Naive thymus-derived CD4-positive, alpha-beta T cell (primary cell): Measurements from ENCODE around the gene TSFM. TPM values are rescaled to one million over a fixed set of nuclear protein-coding genes. Genes with fewer than 3 reads are reported as not detected.
A peak's percentile ranks its signal among the peaks of the same experiment; 100 is the strongest.

Source experiments
- ATAC-seq: fragments of 150-1000 bp; cut with Tn5 transposase; 2 replicates; pipeline ENCODE4 v1.10.0; 2021; ENCODE audit warnings: mild to moderate bottlenecking, moderate library complexity
- CTCF ChIA-PET: fragments of 350-600 bp; sonication (Branson Sonifier 250); formaldehyde crosslinking; loops from one replicate; lab custom pipeline; 2021; ENCODE audit warnings: antibody characterized with exemption; lab: Charles Lee
- POLR2A ChIA-PET: fragments of 350-600 bp; sonication (Branson Sonifier 250); formaldehyde crosslinking; loops from one replicate; lab custom pipeline; 2021; ENCODE audit warnings: antibody characterized with exemption, inconsistent platforms; lab: Charles Lee
- DNase-seq, 9 donors: peaks; one replicate each; pipeline versions ENCODE4 v3.0.0 to v3.0.0-alpha.2; 2020 to 2022; ENCODE audit warnings: mixed read lengths in 1 of 9
- H3K27ac ChIP-seq: one replicate; pipeline ENCODE4 v1.7.0; 2013; ENCODE audit warnings: mild to moderate bottlenecking, low read depth, low read length, moderate library complexity
- H3K27me3 ChIP-seq, 2 donors: one replicate each; pipeline ENCODE4 v1.7.0; 2013; ENCODE audit warnings: low read length in 2 of 2, mild to moderate bottlenecking in 2 of 2, moderate library complexity in 2 of 2; ENCODE audit not compliant: control insufficient read depth in 2 of 2, insufficient read depth in 2 of 2
- H3K36me3 ChIP-seq, 3 experiments: 1 replicate in 2 of 3; 2 replicates in 1 of 3; pipeline ENCODE4 v1.7.0; 2013; ENCODE audit warnings: low read length in 3 of 3, mild to moderate bottlenecking in 3 of 3, moderate library complexity in 1 of 3; ENCODE audit not compliant: insufficient read depth in 3 of 3, control insufficient read depth in 2 of 3
- H3K4me1 ChIP-seq, 2 donors: one replicate each; pipeline ENCODE4 v1.7.0; 2013; ENCODE audit warnings: low read length in 2 of 2, mild to moderate bottlenecking in 2 of 2, moderate library complexity in 1 of 2; ENCODE audit not compliant: control insufficient read depth in 2 of 2, insufficient read depth in 2 of 2
- H3K4me3 ChIP-seq: 2 replicates; pipeline ENCODE4 v1.7.0; 2013; ENCODE audit warnings: mild to moderate bottlenecking, low read length
- H3K9me3 ChIP-seq, 3 experiments: 1 replicate in 2 of 3; 2 replicates in 1 of 3; pipeline ENCODE4 v1.7.0; 2013; ENCODE audit warnings: low read length in 3 of 3; ENCODE audit not compliant: control insufficient read depth in 2 of 3
- H3K27ac Mint-ChIP-seq, 9 donors: one replicate each; pipeline ENCODE4 v1.8.0; 2020 to 2022; ENCODE audit warnings: mixed read lengths in 9 of 9, mild to moderate bottlenecking in 8 of 9, moderate library complexity in 5 of 9, inconsistent platforms in 2 of 9
- H3K27me3 Mint-ChIP-seq, 5 donors: one replicate each; pipeline ENCODE4 v1.8.0; 2021 to 2022; ENCODE audit warnings: mixed read lengths in 5 of 5, mild to moderate bottlenecking in 1 of 5
- H3K36me3 Mint-ChIP-seq, 5 donors: one replicate each; pipeline ENCODE4 v1.8.0; 2020 to 2022; ENCODE audit warnings: mixed read lengths in 5 of 5, mild to moderate bottlenecking in 3 of 5, inconsistent platforms in 1 of 5
- H3K4me1 Mint-ChIP-seq, 7 donors: one replicate each; pipeline ENCODE4 v1.8.0; 2020 to 2022; ENCODE audit warnings: mixed read lengths in 7 of 7, mild to moderate bottlenecking in 3 of 7, inconsistent platforms in 1 of 7
- H3K4me3 Mint-ChIP-seq, 10 donors: one replicate each; pipeline ENCODE4 v1.8.0; 2020 to 2022; ENCODE audit warnings: mild to moderate bottlenecking in 10 of 10, mixed read lengths in 10 of 10, moderate library complexity in 6 of 10, inconsistent platforms in 2 of 10
- H3K9me3 Mint-ChIP-seq, 11 donors: one replicate each; pipeline ENCODE4 v1.8.0; 2020 to 2022; ENCODE audit warnings: mixed read lengths in 11 of 11, mild to moderate bottlenecking in 4 of 11, inconsistent platforms in 1 of 11, moderate library complexity in 1 of 11
- intact Hi-C, 2 donors: fragments of 100-400 bp; cut with micrococcal nuclease; formaldehyde crosslinking; loops; one replicate each; pipeline ENCODE4 v1.15.1; 2023
- polyA plus RNA-seq, 2 donors: library from polyadenylated mRNA; unstranded; fragments of 300-500 nt; fragmentation: Illumina TruSeq; gene quantifications; one replicate each; pipeline ENCODE4 v1.2.3, GENCODE V29; 2021
- total RNA-seq, 6 experiments: library from RNA in 5 of 6; stranded (reverse) in 5 of 6; gene quantifications; 1 replicate in 5 of 6; 2 replicates in 1 of 6; pipeline ENCODE4 v1.2.3 and lab custom pipeline; 2021 to 2026

Gene TSFM
- total and polyA plus RNA-seq, 7 experiments from 2014 or later: 17.8 to 34.9 (median 24.7) TPM

GRCh38 chr12:57797933-57798332 lies 15.3 kb downstream of the TSFM start:
- no peak overlapping the region for H3K4me3 Mint-ChIP-seq
- H3K36me3 Mint-ChIP-seq: peaks cover 5 to 43% (median 18%) of the 10 kb centered on the region in 5 donors
- no peaks in the 10 kb centered on the region for H3K27me3 Mint-ChIP-seq
- H3K9me3 ChIP-seq: no peaks in the 10 kb centered on the region
- ChIA-PET POLR2A (interaction anchor here (0.6 to 1.3 kb wide), 3 partner anchors 11 to 45 kb away, joined by 4 to 5 read pairs (median 4); no protein-coding TSS in a partner anchor), CTCF (no interaction called here)
- peak overlapping the region in 1 of 9 donors; percentile 52 for H3K27ac Mint-ChIP-seq
- ATAC-seq (no peak), DNase-seq (no peak)
- no peak overlapping the region for H3K4me3 ChIP-seq
- peaks cover 10 to 77% (median 19%) of the 10 kb centered on the region in 3 experiments for H3K36me3 ChIP-seq
- H3K27me3 ChIP-seq: no peaks in the 10 kb centered on the region
- peaks cover 0 to 15% (median 0%) of the 10 kb centered on the region in 7 donors for H3K4me1 Mint-ChIP-seq
- no peaks in the 10 kb centered on the region for H3K9me3 Mint-ChIP-seq
- no peak overlapping the region for H3K27ac ChIP-seq
- intact Hi-C loops: no loop called here
- H3K4me1 ChIP-seq: no peaks in the 10 kb centered on the region

GRCh38 chr12:57800965-57801364 lies 18.4 kb downstream of the TSFM start:
- H3K27me3 Mint-ChIP-seq: no peaks in the 10 kb centered on the region
- no peaks in the 10 kb centered on the region for H3K27me3 ChIP-seq
- DNase-seq (no peak), ATAC-seq (no peak)
- H3K4me1 Mint-ChIP-seq: peaks cover 0 to 6% (median 0%) of the 10 kb centered on the region in 7 donors
- H3K4me3 Mint-ChIP-seq: no peak overlapping the region
- no peaks in the 10 kb centered on the region for H3K9me3 Mint-ChIP-seq
- H3K36me3 Mint-ChIP-seq: peaks cover 5 to 35% (median 10%) of the 10 kb centered on the region in 5 donors
- intact Hi-C loops: no loop called here
- H3K4me1 ChIP-seq: no peaks in the 10 kb centered on the region
- H3K9me3 ChIP-seq: no peaks in the 10 kb centered on the region
- H3K27ac Mint-ChIP-seq: peak overlapping the region in 1 of 9 donors; percentile 45
- ChIA-PET CTCF (interaction anchor here (1.0 to 3.9 kb wide), 2 partner anchors 35 to 103 kb away, joined by 3 to 53 read pairs; no protein-coding TSS in a partner anchor), POLR2A (no interaction called here)
- peaks cover 3 to 53% (median 9%) of the 10 kb centered on the region in 3 experiments for H3K36me3 ChIP-seq
- H3K27ac ChIP-seq: no peak overlapping the region
- no peak overlapping the region for H3K4me3 ChIP-seq

DNA sequence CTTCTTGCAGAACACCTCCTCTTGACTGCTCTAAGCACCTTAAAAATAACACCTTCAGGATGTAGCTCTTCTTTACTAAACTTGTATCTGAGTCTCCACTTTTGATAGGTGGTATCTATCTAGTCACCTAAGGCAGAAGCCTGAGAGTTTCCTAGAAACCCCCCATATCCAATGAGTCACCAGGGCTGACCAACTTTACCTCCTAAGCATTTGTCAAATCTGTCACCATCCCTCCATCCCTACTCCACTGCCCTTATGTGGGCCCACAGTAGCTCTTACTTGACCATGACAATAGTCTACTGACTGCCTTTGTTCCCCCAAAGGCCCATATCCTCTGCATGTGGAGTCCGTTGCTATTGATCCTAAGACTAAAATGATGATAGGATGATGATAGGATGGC lies 20.0 kb downstream of the TSFM start:
- Mint-ChIP-seq H3K27me3 (no peaks in the 10 kb centered on the region), H3K36me3 (peaks cover 5 to 34% (median 6%) of the 10 kb centered on the region in 5 donors), H3K27ac (no peak overlapping the region), H3K9me3 (no peaks in the 10 kb centered on the region), H3K4me3 (no peak overlapping the region), H3K4me1 (peaks cover 0 to 7% (median 0%) of the 10 kb centered on the region in 7 donors)
- CTCF ChIA-PET: interaction anchor here (0.6 to 3.9 kb wide), 16 partner anchors 9 to 220 kb away, joined by 3 to 53 read pairs (median 5); no protein-coding TSS in a partner anchor
- peaks cover 0 to 49% (median 9%) of the 10 kb centered on the region in 3 experiments for H3K36me3 ChIP-seq
- no peaks in the 10 kb centered on the region for H3K4me1 ChIP-seq
- POLR2A ChIA-PET: interaction anchor here (1.0 to 1.6 kb wide), 2 partner anchors 20 to 44 kb away, joined by 3 to 4 read pairs; partner anchors contain the start of gene CTDSP2
- no peaks in the 10 kb centered on the region for H3K9me3 ChIP-seq
- H3K27me3 ChIP-seq: no peaks in the 10 kb centered on the region
- ATAC-seq (no peak), DNase-seq (no peak)
- H3K27ac ChIP-seq: no peak overlapping the region
- no peak overlapping the region for H3K4me3 ChIP-seq
- intact Hi-C loops: loop anchor here (1.0 kb wide), 4 partner anchors 29 to 103 kb away; no protein-coding TSS in a partner anchor

- DNase-seq: peak in 6 of 9 donors; percentile 23 to 46 (median 35)
- Mint-ChIP-seq H3K36me3 (peaks cover 5 to 33% (median 6%) of the 10 kb centered on the region in 5 donors), H3K4me1 (peaks cover 0 to 7% (median 0%) of the 10 kb centered on the region in 7 donors), H3K27me3 (no peaks in the 10 kb centered on the region), H3K27ac (peak overlapping the region in 1 of 9 donors; percentile 21), H3K9me3 (no peaks in the 10 kb centered on the region), H3K4me3 (no peak overlapping the region)
- Histone ChIP-seq H3K27me3 (no peaks in the 10 kb centered on the region), H3K9me3 (no peaks in the 10 kb centered on the region), H3K4me3 (no peak overlapping the region), H3K27ac (no peak overlapping the region), H3K36me3 (peaks cover 0 to 53% (median 9%) of the 10 kb centered on the region in 3 experiments), H3K4me1 (no peaks in the 10 kb centered on the region)
- ChIA-PET POLR2A (interaction anchor here (0.8 to 1.6 kb wide), 3 partner anchors 13 to 43 kb away, joined by 3 to 4 read pairs (median 3); partner anchors contain the start of gene CTDSP2), CTCF (interaction anchor here (0.6 to 3.9 kb wide), 19 partner anchors 9 to 221 kb away, joined by 3 to 53 read pairs (median 4); no protein-coding TSS in a partner anchor)
- intact Hi-C loops: loop anchor here (1.0 kb wide), 4 partner anchors 28 to 102 kb away; no protein-coding TSS in a partner anchor
- ATAC-seq: peak; percentile 60
Measured at GRCh38 chr12:57803319-57803893, 20.8 kb downstream of the TSFM start.

GRCh38 chr12:57806677-57807076 lies 24.1 kb downstream of the TSFM start:
- Mint-ChIP-seq H3K27ac (peak overlapping the region in 1 of 9 donors; percentile 41), H3K36me3 (peaks cover 0 to 44% (median 6%) of the 10 kb centered on the region in 5 donors), H3K4me1 (peaks cover 0 to 3% (median 0%) of the 10 kb centered on the region in 7 donors), H3K4me3 (no peak overlapping the region), H3K9me3 (no peaks in the 10 kb centered on the region), H3K27me3 (no peaks in the 10 kb centered on the region)
- H3K27me3 ChIP-seq: no peaks in the 10 kb centered on the region
- intact Hi-C loops: no loop called here
- H3K36me3 ChIP-seq: peaks cover 0 to 51% (median 0%) of the 10 kb centered on the region in 3 experiments
- ATAC-seq (no peak), DNase-seq (no peak)
- no peaks in the 10 kb centered on the region for H3K4me1 ChIP-seq
- CTCF ChIA-PET: interaction anchor here (0.8 to 1.4 kb wide), 3 partner anchors 37 to 125 kb away, joined by 3 to 4 read pairs (median 4); no protein-coding TSS in a partner anchor
- no peak overlapping the region for H3K4me3 ChIP-seq
- no peak overlapping the region for H3K27ac ChIP-seq
- POLR2A ChIA-PET: no interaction called here
- no peaks in the 10 kb centered on the region for H3K9me3 ChIP-seq

- Mint-ChIP-seq H3K36me3 (peaks cover 0 to 44% (median 6%) of the 10 kb centered on the region in 5 donors), H3K27ac (no peak overlapping the region), H3K9me3 (no peaks in the 10 kb centered on the region), H3K4me3 (no peak overlapping the region), H3K27me3 (no peaks in the 10 kb centered on the region), H3K4me1 (peaks cover 0 to 4% (median 0%) of the 10 kb centered on the region in 7 donors)
- ATAC-seq: no peak
- peaks cover 0 to 46% (median 0%) of the 10 kb centered on the region in 3 experiments for H3K36me3 ChIP-seq
- CTCF ChIA-PET: interaction anchor here (0.7 to 1.1 kb wide), 3 partner anchors 37 to 125 kb away, joined by 3 to 4 read pairs (median 3); no protein-coding TSS in a partner anchor
- no peaks in the 10 kb centered on the region for H3K27me3 ChIP-seq
- no peaks in the 10 kb centered on the region for H3K9me3 ChIP-seq
- no peak overlapping the region for H3K27ac ChIP-seq
- intact Hi-C loops: no loop called here
- H3K4me3 ChIP-seq: no peak overlapping the region
- no peaks in the 10 kb centered on the region for H3K4me1 ChIP-seq
- POLR2A ChIA-PET: no interaction called here
- no peak for DNase-seq
Measured at GRCh38 chr12:57807285-57807684, 24.7 kb downstream of the TSFM start.
